ENCODE measurements around the gene MBL2.

Gene MBL2

DNA sequence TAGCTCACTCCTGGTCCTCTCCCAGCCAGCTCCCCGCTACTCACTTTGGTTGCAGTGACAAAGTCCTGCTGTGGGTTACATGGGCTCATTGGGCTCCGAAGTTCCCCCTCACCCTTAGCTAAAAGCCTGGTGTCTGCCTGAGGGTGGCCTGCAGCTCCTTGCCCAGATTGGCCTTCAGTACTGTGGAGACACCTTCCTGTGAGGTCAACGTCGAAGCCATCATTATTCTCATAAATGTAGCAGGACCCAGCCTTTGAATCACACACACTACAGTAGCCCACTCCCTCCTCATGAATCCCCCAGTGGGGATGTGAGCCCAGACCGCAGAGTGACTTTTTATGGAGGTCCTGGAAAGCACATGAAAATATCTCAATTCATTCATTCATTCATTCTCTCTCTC lies 10.5 kb downstream of the MBL2 start:
- Histone ChIP-seq H3K9ac (ENCODE audit: low read length) (no peak overlapping the region), H3K9me3 (ENCODE audit: insufficient read depth, low read depth, low read length) (no peaks in the 10 kb centered on the region), H3K4me1 (ENCODE audit: control insufficient read depth in 1 of 2, insufficient read depth in 2 of 2, low read length in 2 of 2) (no peaks in the 10 kb centered on the region), H3K36me3 (ENCODE audit: control insufficient read depth in 1 of 2, insufficient read depth in 2 of 2, low read length in 2 of 2) (no peaks in the 10 kb centered on the region), H2AK5ac (ENCODE audit: low read length) (no peak overlapping the region), H3K27ac (ENCODE audit: low read depth, low read length) (no peak overlapping the region), H2BK12ac (ENCODE audit: low read length) (no peak overlapping the region), H3K79me1 (ENCODE audit: low read length) (no peaks in the 10 kb centered on the region), H3K79me2 (ENCODE audit: control insufficient read depth, insufficient read depth, low read length, poor library complexity) (no peaks in the 10 kb centered on the region), H4K91ac (ENCODE audit: low read depth, low read length) (no peak overlapping the region), H4K8ac (ENCODE audit: low read depth, low read length) (no peak overlapping the region), H3K4me3 (ENCODE audit: low read depth, low read length) (no peak overlapping the region), H3K18ac (ENCODE audit: low read length) (no peak overlapping the region), H3K4me2 (ENCODE audit: low read length) (no peak overlapping the region), H3K27me3 (ENCODE audit: insufficient read depth, low read length) (no peaks in the 10 kb centered on the region), H3K4ac (ENCODE audit: low read depth, low read length) (no peak overlapping the region), H2BK5ac (ENCODE audit: low read depth, low read length, poor library complexity) (no peak overlapping the region), H4K12ac (ENCODE audit: low read depth, low read length) (no peak overlapping the region), H2BK120ac (ENCODE audit: insufficient read depth, low read length, poor library complexity) (no peak overlapping the region), H2AFZ (ENCODE audit: insufficient read depth, low read length, poor library complexity) (no peak overlapping the region), H3K14ac (ENCODE audit: low read length) (no peak overlapping the region), H3K23ac (ENCODE audit: low read length) (no peak overlapping the region)
- DNase-seq, result no peak
- WGBS (ENCODE audit: extremely low coverage, insufficient coverage, insufficient read length), result no CpG with 5 or more reads among the region's 5 CpGs

DNA sequence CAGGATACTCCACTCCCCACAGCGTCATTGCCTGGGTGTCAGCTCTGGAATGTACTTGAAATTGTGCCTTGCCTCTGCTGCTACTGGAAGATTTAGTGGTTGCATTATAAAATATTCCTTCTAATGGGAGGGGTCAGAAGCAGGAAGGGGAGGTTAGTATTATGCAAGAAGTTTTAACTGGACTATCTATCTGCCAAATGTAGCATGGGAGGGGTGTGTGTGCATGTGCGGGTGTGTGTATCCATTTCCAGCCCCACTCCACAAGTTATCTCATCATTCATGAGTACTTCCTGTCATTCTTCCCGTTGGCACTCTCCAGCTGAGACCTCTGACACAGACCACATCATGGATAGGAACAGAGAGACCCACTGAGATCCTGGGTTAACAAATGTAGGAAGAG lies 13.4 kb downstream of the MBL2 start:
- Histone ChIP-seq H2BK120ac (ENCODE audit: insufficient read depth, low read length, poor library complexity) (no peak overlapping the region), H3K79me2 (ENCODE audit: control insufficient read depth, insufficient read depth, low read length, poor library complexity) (no peaks in the 10 kb centered on the region), H3K4me2 (ENCODE audit: low read length) (no peak overlapping the region), H4K8ac (ENCODE audit: low read depth, low read length) (no peak overlapping the region), H3K18ac (ENCODE audit: low read length) (no peak overlapping the region), H3K9me3 (ENCODE audit: insufficient read depth, low read depth, low read length) (no peaks in the 10 kb centered on the region), H3K79me1 (ENCODE audit: low read length) (no peaks in the 10 kb centered on the region), H3K14ac (ENCODE audit: low read length) (no peak overlapping the region), H2BK5ac (ENCODE audit: low read depth, low read length, poor library complexity) (no peak overlapping the region), H2AK5ac (ENCODE audit: low read length) (no peak overlapping the region), H3K4me1 (ENCODE audit: control insufficient read depth in 1 of 2, insufficient read depth in 2 of 2, low read length in 2 of 2) (peaks cover 2 to 4% of the 10 kb centered on the region in 2 experiments), H3K36me3 (ENCODE audit: control insufficient read depth in 1 of 2, insufficient read depth in 2 of 2, low read length in 2 of 2) (no peaks in the 10 kb centered on the region), H4K12ac (ENCODE audit: low read depth, low read length) (no peak overlapping the region), H2BK12ac (ENCODE audit: low read length) (no peak overlapping the region), H4K91ac (ENCODE audit: low read depth, low read length) (no peak overlapping the region), H3K27ac (ENCODE audit: low read depth, low read length) (no peak overlapping the region), H3K4ac (ENCODE audit: low read depth, low read length) (no peak overlapping the region), H3K27me3 (ENCODE audit: insufficient read depth, low read length) (no peaks in the 10 kb centered on the region), H3K4me3 (ENCODE audit: low read depth, low read length) (no peak overlapping the region), H3K23ac (ENCODE audit: low read length) (no peak overlapping the region), H3K9ac (ENCODE audit: low read length) (no peak overlapping the region), H2AFZ (ENCODE audit: insufficient read depth, low read length, poor library complexity) (no peak overlapping the region)
- no CpG with 5 or more reads among the region's 3 CpGs for WGBS (ENCODE audit: extremely low coverage, insufficient coverage, insufficient read length)
- DNase-seq, result no peak

DNA sequence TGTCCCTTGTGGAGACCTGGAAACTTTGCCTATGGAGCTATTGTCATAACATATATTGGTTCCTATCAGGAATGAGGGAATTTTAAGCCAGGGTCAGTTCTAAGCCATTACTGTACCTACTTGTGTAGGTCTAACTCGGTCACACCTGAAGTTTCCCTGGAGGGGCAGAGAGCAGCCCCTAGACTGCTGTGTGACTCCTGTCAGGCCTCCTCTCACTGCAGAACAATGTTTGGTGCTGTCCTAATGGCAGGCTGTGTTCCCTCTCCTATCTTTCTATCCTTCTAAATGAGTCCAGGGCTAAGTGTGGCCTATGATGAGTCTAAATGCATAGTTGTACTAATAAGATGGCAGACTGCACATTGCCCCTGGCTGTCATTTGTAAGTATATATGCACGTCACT lies 14.2 kb downstream of the MBL2 start:
- H3K4me2 ChIP-seq (ENCODE audit: low read length), result no peak overlapping the region
- H2BK5ac ChIP-seq (ENCODE audit: low read depth, low read length, poor library complexity), result no peak overlapping the region
- no peaks in the 10 kb centered on the region for H3K27me3 ChIP-seq (ENCODE audit: insufficient read depth, low read length)
- H3K14ac ChIP-seq (ENCODE audit: low read length), result no peak overlapping the region
- H2BK12ac ChIP-seq (ENCODE audit: low read length), result no peak overlapping the region
- no peaks in the 10 kb centered on the region for H3K9me3 ChIP-seq (ENCODE audit: insufficient read depth, low read depth, low read length)
- H3K79me1 ChIP-seq (ENCODE audit: low read length), result no peaks in the 10 kb centered on the region
- no peak overlapping the region for H2AFZ ChIP-seq (ENCODE audit: insufficient read depth, low read length, poor library complexity)
- no peak overlapping the region for H3K23ac ChIP-seq (ENCODE audit: low read length)
- peaks cover 2 to 4% of the 10 kb centered on the region in 2 experiments for H3K4me1 ChIP-seq (ENCODE audit: control insufficient read depth in 1 of 2, insufficient read depth in 2 of 2, low read length in 2 of 2)
- no peak for DNase-seq
- no peaks in the 10 kb centered on the region for H3K79me2 ChIP-seq (ENCODE audit: control insufficient read depth, insufficient read depth, low read length, poor library complexity)
- no peak overlapping the region for H2BK120ac ChIP-seq (ENCODE audit: insufficient read depth, low read length, poor library complexity)
- H3K27ac ChIP-seq (ENCODE audit: low read depth, low read length), result no peak overlapping the region
- no CpG with 5 or more reads among the region's 2 CpGs for WGBS (ENCODE audit: extremely low coverage, insufficient coverage, insufficient read length)
- H4K8ac ChIP-seq (ENCODE audit: low read depth, low read length), result no peak overlapping the region
- no peak overlapping the region for H4K12ac ChIP-seq (ENCODE audit: low read depth, low read length)
- no peak overlapping the region for H3K4ac ChIP-seq (ENCODE audit: low read depth, low read length)
- no peak overlapping the region for H3K18ac ChIP-seq (ENCODE audit: low read length)
- no peak overlapping the region for H2AK5ac ChIP-seq (ENCODE audit: low read length)
- H3K9ac ChIP-seq (ENCODE audit: low read length), result no peak overlapping the region
- no peak overlapping the region for H3K4me3 ChIP-seq (ENCODE audit: low read depth, low read length)
- H3K36me3 ChIP-seq (ENCODE audit: control insufficient read depth in 1 of 2, insufficient read depth in 2 of 2, low read length in 2 of 2), result no peaks in the 10 kb centered on the region
- no peak overlapping the region for H4K91ac ChIP-seq (ENCODE audit: low read depth, low read length)

DNA sequence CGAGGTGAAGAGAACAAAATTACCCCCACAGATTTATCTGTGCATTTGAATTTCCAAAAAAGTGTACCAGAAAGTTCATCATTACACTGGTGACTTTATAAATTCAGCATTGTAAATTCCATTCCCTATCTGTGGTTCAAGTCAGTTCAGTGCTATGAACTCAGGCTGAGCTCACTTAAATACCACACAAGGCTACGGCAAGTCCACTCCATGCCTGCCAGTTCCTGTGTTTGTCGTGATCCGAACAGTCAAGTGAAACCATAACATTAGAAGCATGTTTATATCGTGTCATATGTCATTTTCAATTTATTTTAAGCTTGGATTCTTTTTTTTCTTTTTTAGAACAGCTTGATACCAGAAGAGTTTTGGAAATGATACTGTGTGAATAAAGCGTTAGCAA lies 14.8 kb downstream of the MBL2 start:
- no CpG with 5 or more reads among the region's 6 CpGs for WGBS (ENCODE audit: extremely low coverage, insufficient coverage, insufficient read length)

More for the DNA sequence above, 14.8 kb downstream of the MBL2 start:
- H3K9me3 ChIP-seq (ENCODE audit: insufficient read depth, low read depth, low read length), result peaks cover 2% of the 10 kb centered on the region
- H3K14ac ChIP-seq (ENCODE audit: low read length), result no peak overlapping the region
- peaks cover 2 to 4% of the 10 kb centered on the region in 2 experiments for H3K4me1 ChIP-seq (ENCODE audit: control insufficient read depth in 1 of 2, insufficient read depth in 2 of 2, low read length in 2 of 2)
- no peak overlapping the region for H4K8ac ChIP-seq (ENCODE audit: low read depth, low read length)
- no peak overlapping the region for H3K27ac ChIP-seq (ENCODE audit: low read depth, low read length)
- H3K4me2 ChIP-seq (ENCODE audit: low read length), result no peak overlapping the region
- no peak overlapping the region for H3K4ac ChIP-seq (ENCODE audit: low read depth, low read length)
- H3K79me1 ChIP-seq (ENCODE audit: low read length), result no peaks in the 10 kb centered on the region
- no peak overlapping the region for H2AFZ ChIP-seq (ENCODE audit: insufficient read depth, low read length, poor library complexity)
- no peaks in the 10 kb centered on the region for H3K36me3 ChIP-seq (ENCODE audit: control insufficient read depth in 1 of 2, insufficient read depth in 2 of 2, low read length in 2 of 2)
- H3K23ac ChIP-seq (ENCODE audit: low read length), result no peak overlapping the region
- H3K18ac ChIP-seq (ENCODE audit: low read length), result no peak overlapping the region
- H3K27me3 ChIP-seq (ENCODE audit: insufficient read depth, low read length), result no peaks in the 10 kb centered on the region
- no peak for DNase-seq
- H3K4me3 ChIP-seq (ENCODE audit: low read depth, low read length), result no peak overlapping the region
- no peak overlapping the region for H3K9ac ChIP-seq (ENCODE audit: low read length)
- H2BK12ac ChIP-seq (ENCODE audit: low read length), result no peak overlapping the region
- H2AK5ac ChIP-seq (ENCODE audit: low read length), result no peak overlapping the region
- H3K79me2 ChIP-seq (ENCODE audit: control insufficient read depth, insufficient read depth, low read length, poor library complexity), result no peaks in the 10 kb centered on the region
- no peak overlapping the region for H2BK120ac ChIP-seq (ENCODE audit: insufficient read depth, low read length, poor library complexity)
- no peak overlapping the region for H2BK5ac ChIP-seq (ENCODE audit: low read depth, low read length, poor library complexity)
- H4K91ac ChIP-seq (ENCODE audit: low read depth, low read length), result no peak overlapping the region
- no peak overlapping the region for H4K12ac ChIP-seq (ENCODE audit: low read depth, low read length)

Data from trophoblast cell (in vitro differentiated cells and primary cell).